HCT116 (cell line): Measurements from ENCODE around the gene TNKS2. TPM values are rescaled to one million over a fixed set of nuclear protein-coding genes. Genes with fewer than 3 reads are reported as not detected.

Experiments used
- ATAC-seq: fragments of 200-7000 bp; cut with Tn5 transposase; 2 replicates; pipeline ENCODE4 v1.9.1; 2020; ENCODE audit warnings: mild to moderate bottlenecking, moderate library complexity
- BruUV-seq: library from RNA; stranded (reverse); fragments of 400-500 nt; replicated peaks from 2 replicates; lab custom pipeline; 2021; lab: Mats Ljungman, UMichigan
- CTCF ChIA-PET: fragments of 300-600 bp; sonication (Branson Sonifier 250); formaldehyde crosslinking; loops from one replicate; lab custom pipeline; 2021; ENCODE audit warnings: antibody characterized with exemption; lab: Charles Lee
- POLR2A ChIA-PET: fragments of 300-600, 350-600 bp; sonication (Branson Sonifier 250); formaldehyde crosslinking; loops from one replicate; lab custom pipeline; 2021; ENCODE audit warnings: antibody characterized with exemption; lab: Charles Lee
- RAD21 ChIA-PET, 2 experiments: fragments of 300-600 bp; sonication (Branson Sonifier 250); formaldehyde crosslinking; loops; one replicate each; lab custom pipeline; 2023; ENCODE audit warnings: low total read pairs in 2 of 2; ENCODE audit not compliant: uncharacterized antibody in 2 of 2, unreplicated experiment in 2 of 2, low non-redundant PET in 1 of 2; lab: Charles Lee
- DNase-seq: peaks from one replicate; pipeline ENCODE4 v3.0.0-alpha.2; 2010; ENCODE audit warnings: low read depth, low spot score
- H2AFZ ChIP-seq: fragments of 200-600 bp; shearing (Covaris generic), sonication (generic); 2 replicates; pipeline ENCODE4 v1.6.1; 2017; ENCODE audit warnings: low read depth, mixed run types, mixed read lengths, antibody characterized with exemption, low read length; ENCODE audit not compliant: poor library complexity, severe bottlenecking
- H3K27ac ChIP-seq: 2 replicates; pipeline ENCODE4 v1.5.1; 2012; ENCODE audit warnings: low read depth, low read length
- H3K27me3 ChIP-seq: fragments of 200-600 bp; sonication (generic); 2 replicates; pipeline ENCODE4 v1.6.1; 2016; ENCODE audit warnings: mixed run types, low read length, mixed read lengths; ENCODE audit not compliant: insufficient read depth
- H3K36me3 ChIP-seq, 2 experiments: fragments of 200-500 bp in 1 of 2; fragments of 200-600 bp in 1 of 2; sonication (Bioruptor generic) in 1 of 2; sonication (generic) in 1 of 2; 2 replicates each; pipeline versions ENCODE4 v1.5.1 to v1.6.1; 2014 to 2016; ENCODE audit warnings: low read length in 2 of 2, inconsistent platforms in 1 of 2, mixed read lengths in 1 of 2, mixed run types in 1 of 2; ENCODE audit not compliant: insufficient read depth in 2 of 2, control insufficient read depth in 1 of 2
- H3K4me1 ChIP-seq, 2 experiments: fragments of 200-600 bp in 1 of 2; sonication (generic) in 1 of 2; 2 replicates each; pipeline versions ENCODE4 v1.5.1 to v1.6.1; 2012 to 2017; ENCODE audit warnings: low read length in 2 of 2, inconsistent platforms in 1 of 2, mild to moderate bottlenecking in 1 of 2, mixed read lengths in 1 of 2, mixed run types in 1 of 2, moderate library complexity in 1 of 2; ENCODE audit not compliant: insufficient read depth in 2 of 2, control insufficient read depth in 1 of 2
- H3K4me2 ChIP-seq: fragments of 200-600 bp; sonication (generic); 2 replicates; pipeline ENCODE4 v1.6.1; 2017; ENCODE audit warnings: mixed run types, low read length, mixed read lengths
- H3K4me3 ChIP-seq, 2 experiments: fragments of 200-600 bp in 1 of 2; sonication (generic) in 1 of 2; replicated peaks in 1 of 2; 2 replicates each; pipeline ENCODE4 v1.5.1; 2011 to 2016; ENCODE audit warnings: low read length in 2 of 2, control low read depth in 1 of 2, low read depth in 1 of 2, mild to moderate bottlenecking in 1 of 2, mixed read lengths in 1 of 2, mixed run types in 1 of 2
- H3K79me2 ChIP-seq: fragments of 200-600 bp; sonication (generic); 2 replicates; pipeline ENCODE4 v1.6.1; 2017; ENCODE audit warnings: mild to moderate bottlenecking, mixed run types, low read length, moderate library complexity, mixed read lengths; ENCODE audit not compliant: insufficient read depth
- H3K9ac ChIP-seq: fragments of 200-600 bp; sonication (generic); 2 replicates; pipeline ENCODE4 v1.6.1; 2016; ENCODE audit warnings: low read length, mixed read lengths
- H3K9me2 ChIP-seq: fragments of 200-600 bp; sonication (generic), shearing (Covaris generic); 2 replicates; pipeline ENCODE4 v1.6.1; 2017; ENCODE audit warnings: mixed run types, mild to moderate bottlenecking, moderate library complexity; ENCODE audit not compliant: insufficient read depth
- H3K9me3 ChIP-seq, 2 experiments: fragments of 200-500 bp in 1 of 2; fragments of 200-600 bp in 1 of 2; sonication (Bioruptor generic) in 1 of 2; sonication (generic) in 1 of 2; 2 replicates each; pipeline ENCODE4 v1.6.1; 2014 to 2017; ENCODE audit warnings: low read length in 2 of 2, mixed read lengths in 2 of 2, inconsistent platforms in 1 of 2, low read depth in 1 of 2, mild to moderate bottlenecking in 1 of 2, mixed run types in 1 of 2, moderate library complexity in 1 of 2; ENCODE audit not compliant: control insufficient read depth in 1 of 2, insufficient read depth in 1 of 2
- H4K20me1 ChIP-seq: fragments of 200-600 bp; sonication (generic), shearing (Covaris generic); 2 replicates; pipeline ENCODE4 v1.6.1; 2017; ENCODE audit warnings: mixed run types, mild to moderate bottlenecking, moderate library complexity; ENCODE audit not compliant: insufficient read depth
- CEBPB ChIP-seq: IDR thresholded peaks from 2 replicates; pipeline ENCODE4 v1.6.1; 2012; ENCODE audit warnings: low read depth
- EZH2 ChIP-seq: fragments of 200-600 bp; sonication (generic); IDR thresholded peaks from 2 replicates; pipeline ENCODE4 v1.6.1; 2017; ENCODE audit warnings: antibody characterized with exemption, mixed run types
- POLR2AphosphoS5 ChIP-seq: IDR thresholded peaks from 2 replicates; pipeline ENCODE4 v1.6.1; 2011; ENCODE audit warnings: mild to moderate bottlenecking, low read depth, low read length, moderate library complexity
- SIN3A ChIP-seq: IDR thresholded peaks from 2 replicates; pipeline ENCODE4 v1.6.1; 2012; ENCODE audit warnings: low read depth
- intact Hi-C: fragments of 100-400 bp; cut with micrococcal nuclease; formaldehyde crosslinking; loops from 2 replicates; pipeline ENCODE4 v1.10.0; 2022
- total RNA-seq: library from RNA; stranded (reverse); gene quantifications from one replicate; pipeline ENCODE4 v1.2.1, GENCODE V29; 2021; ENCODE audit not compliant: unreplicated experiment
- TF ChIP-seq, protein P1 (sequence below): IDR thresholded peaks from 2 replicates; pipeline ENCODE4 v1.6.1; 2012
- TF ChIP-seq, protein P2 (sequence below): IDR thresholded peaks from 2 replicates; pipeline ENCODE4 v1.6.1; 2011; ENCODE audit warnings: mild to moderate bottlenecking, low read length, moderate library complexity; ENCODE audit not compliant: insufficient replicate concordance; ENCODE audit errors: extremely low read depth
- TF ChIP-seq, protein P3 (sequence below): IDR thresholded peaks from 2 replicates; pipeline ENCODE4 v1.6.1; 2012; ENCODE audit warnings: low read depth
- TF ChIP-seq, protein P4 (sequence below), 3 experiments: fragments of 200-600 bp in 1 of 3; sonication (generic) in 1 of 3; IDR thresholded peaks in 2 of 3; conservative IDR thresholded peaks in 1 of 3; 2 replicates each; pipeline ENCODE4 v1.5.1; 2012 to 2017; ENCODE audit warnings: low read depth in 2 of 3, low read length in 2 of 3, antibody characterized with exemption in 1 of 3, borderline replicate concordance in 1 of 3, control low read depth in 1 of 3, mild to moderate bottlenecking in 1 of 3, mixed read lengths in 1 of 3, mixed run types in 1 of 3, moderate library complexity in 1 of 3; ENCODE audit not compliant: insufficient read depth in 1 of 3

The TNKS2 gene
- total RNA-seq, 1 experiment from 2014 or later, result 20.7 TPM

DNA sequence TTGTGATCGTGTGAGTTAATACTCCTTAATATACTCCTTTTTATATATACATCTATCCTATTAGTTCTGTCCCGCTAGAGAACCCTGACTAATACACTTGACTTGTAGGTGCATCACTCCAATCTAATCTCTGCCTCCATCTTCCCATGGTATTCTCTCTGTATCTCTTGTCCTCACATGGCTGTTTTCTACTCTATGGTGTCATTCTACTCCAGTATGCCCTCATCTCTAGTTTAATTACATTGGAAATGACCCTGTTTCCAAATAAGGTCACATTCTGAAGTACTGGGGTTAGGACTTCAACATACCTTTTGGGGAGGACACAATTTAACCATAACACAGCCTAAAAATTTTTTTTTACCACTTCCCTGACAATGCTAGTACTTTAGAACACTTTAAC lies 25.8 kb upstream of the TNKS2 start:
- Histone ChIP-seq H3K4me3 (no peak overlapping the region), H3K27me3 (no peaks in the 10 kb centered on the region), H4K20me1 (no peaks in the 10 kb centered on the region), H2AFZ (no peak overlapping the region), H3K36me3 (no peaks in the 10 kb centered on the region), H3K9ac (no peak overlapping the region), H3K4me2 (no peak overlapping the region), H3K9me2 (no peaks in the 10 kb centered on the region), H3K27ac (no peak overlapping the region), H3K9me3 (no peaks in the 10 kb centered on the region; a peak in 1 of 4 replicates), H3K4me1 (no peaks in the 10 kb centered on the region), H3K79me2 (no peaks in the 10 kb centered on the region)
- ATAC-seq (no peak), DNase-seq (no peak)
- BruUV-seq, result no TSS peak
- ChIA-PET CTCF (no interaction called here), POLR2A (no interaction called here), RAD21 (no interaction called here)
- intact Hi-C loops, result no loop called here
- TF ChIP-seq EZH2 (no peak), SIN3A (no peak), POLR2AphosphoS5 (no peak), CEBPB (no peak)
- TF ChIP-seq, protein P1, sequence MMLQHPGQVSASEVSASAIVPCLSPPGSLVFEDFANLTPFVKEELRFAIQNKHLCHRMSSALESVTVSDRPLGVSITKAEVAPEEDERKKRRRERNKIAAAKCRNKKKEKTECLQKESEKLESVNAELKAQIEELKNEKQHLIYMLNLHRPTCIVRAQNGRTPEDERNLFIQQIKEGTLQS, result no peak
- TF ChIP-seq, protein P2, sequence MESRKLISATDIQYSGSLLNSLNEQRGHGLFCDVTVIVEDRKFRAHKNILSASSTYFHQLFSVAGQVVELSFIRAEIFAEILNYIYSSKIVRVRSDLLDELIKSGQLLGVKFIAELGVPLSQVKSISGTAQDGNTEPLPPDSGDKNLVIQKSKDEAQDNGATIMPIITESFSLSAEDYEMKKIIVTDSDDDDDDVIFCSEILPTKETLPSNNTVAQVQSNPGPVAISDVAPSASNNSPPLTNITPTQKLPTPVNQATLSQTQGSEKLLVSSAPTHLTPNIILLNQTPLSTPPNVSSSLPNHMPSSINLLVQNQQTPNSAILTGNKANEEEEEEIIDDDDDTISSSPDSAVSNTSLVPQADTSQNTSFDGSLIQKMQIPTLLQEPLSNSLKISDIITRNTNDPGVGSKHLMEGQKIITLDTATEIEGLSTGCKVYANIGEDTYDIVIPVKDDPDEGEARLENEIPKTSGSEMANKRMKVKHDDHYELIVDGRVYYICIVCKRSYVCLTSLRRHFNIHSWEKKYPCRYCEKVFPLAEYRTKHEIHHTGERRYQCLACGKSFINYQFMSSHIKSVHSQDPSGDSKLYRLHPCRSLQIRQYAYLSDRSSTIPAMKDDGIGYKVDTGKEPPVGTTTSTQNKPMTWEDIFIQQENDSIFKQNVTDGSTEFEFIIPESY, result no peak
- TF ChIP-seq, protein P3, sequence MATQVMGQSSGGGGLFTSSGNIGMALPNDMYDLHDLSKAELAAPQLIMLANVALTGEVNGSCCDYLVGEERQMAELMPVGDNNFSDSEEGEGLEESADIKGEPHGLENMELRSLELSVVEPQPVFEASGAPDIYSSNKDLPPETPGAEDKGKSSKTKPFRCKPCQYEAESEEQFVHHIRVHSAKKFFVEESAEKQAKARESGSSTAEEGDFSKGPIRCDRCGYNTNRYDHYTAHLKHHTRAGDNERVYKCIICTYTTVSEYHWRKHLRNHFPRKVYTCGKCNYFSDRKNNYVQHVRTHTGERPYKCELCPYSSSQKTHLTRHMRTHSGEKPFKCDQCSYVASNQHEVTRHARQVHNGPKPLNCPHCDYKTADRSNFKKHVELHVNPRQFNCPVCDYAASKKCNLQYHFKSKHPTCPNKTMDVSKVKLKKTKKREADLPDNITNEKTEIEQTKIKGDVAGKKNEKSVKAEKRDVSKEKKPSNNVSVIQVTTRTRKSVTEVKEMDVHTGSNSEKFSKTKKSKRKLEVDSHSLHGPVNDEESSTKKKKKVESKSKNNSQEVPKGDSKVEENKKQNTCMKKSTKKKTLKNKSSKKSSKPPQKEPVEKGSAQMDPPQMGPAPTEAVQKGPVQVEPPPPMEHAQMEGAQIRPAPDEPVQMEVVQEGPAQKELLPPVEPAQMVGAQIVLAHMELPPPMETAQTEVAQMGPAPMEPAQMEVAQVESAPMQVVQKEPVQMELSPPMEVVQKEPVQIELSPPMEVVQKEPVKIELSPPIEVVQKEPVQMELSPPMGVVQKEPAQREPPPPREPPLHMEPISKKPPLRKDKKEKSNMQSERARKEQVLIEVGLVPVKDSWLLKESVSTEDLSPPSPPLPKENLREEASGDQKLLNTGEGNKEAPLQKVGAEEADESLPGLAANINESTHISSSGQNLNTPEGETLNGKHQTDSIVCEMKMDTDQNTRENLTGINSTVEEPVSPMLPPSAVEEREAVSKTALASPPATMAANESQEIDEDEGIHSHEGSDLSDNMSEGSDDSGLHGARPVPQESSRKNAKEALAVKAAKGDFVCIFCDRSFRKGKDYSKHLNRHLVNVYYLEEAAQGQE, result no peak
- TF ChIP-seq, protein P4, sequence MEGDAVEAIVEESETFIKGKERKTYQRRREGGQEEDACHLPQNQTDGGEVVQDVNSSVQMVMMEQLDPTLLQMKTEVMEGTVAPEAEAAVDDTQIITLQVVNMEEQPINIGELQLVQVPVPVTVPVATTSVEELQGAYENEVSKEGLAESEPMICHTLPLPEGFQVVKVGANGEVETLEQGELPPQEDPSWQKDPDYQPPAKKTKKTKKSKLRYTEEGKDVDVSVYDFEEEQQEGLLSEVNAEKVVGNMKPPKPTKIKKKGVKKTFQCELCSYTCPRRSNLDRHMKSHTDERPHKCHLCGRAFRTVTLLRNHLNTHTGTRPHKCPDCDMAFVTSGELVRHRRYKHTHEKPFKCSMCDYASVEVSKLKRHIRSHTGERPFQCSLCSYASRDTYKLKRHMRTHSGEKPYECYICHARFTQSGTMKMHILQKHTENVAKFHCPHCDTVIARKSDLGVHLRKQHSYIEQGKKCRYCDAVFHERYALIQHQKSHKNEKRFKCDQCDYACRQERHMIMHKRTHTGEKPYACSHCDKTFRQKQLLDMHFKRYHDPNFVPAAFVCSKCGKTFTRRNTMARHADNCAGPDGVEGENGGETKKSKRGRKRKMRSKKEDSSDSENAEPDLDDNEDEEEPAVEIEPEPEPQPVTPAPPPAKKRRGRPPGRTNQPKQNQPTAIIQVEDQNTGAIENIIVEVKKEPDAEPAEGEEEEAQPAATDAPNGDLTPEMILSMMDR (IDR thresholded peaks at IDR 0.05 in 2 of 3, conservative IDR thresholded peaks at IDR 0.05 in 1 of 3; ENCODE audit: borderline replicate concordance in 1 of 3, insufficient read depth in 1 of 3, low read depth in 2 of 3, low read length in 2 of 3), result no peak
